HEK293 (cell line): ENCODE data around the gene WASF2.

Experiments
- ELK4 ChIP-seq: IDR thresholded peaks from 2 replicates; pipeline ENCODE4 v1.6.1; 2011; ENCODE audit warnings: mild to moderate bottlenecking, low read depth, low read length, borderline replicate concordance
- GLI2 ChIP-seq: fragments of 450-650 bp; formaldehyde crosslinking; IDR thresholded peaks from 2 replicates; pipeline ENCODE4; 2017; ENCODE audit warnings: missing biosample characterization, missing genetic modification characterization, low read depth, borderline replicate concordance
- GLIS1 ChIP-seq: fragments of 450-650 bp; formaldehyde crosslinking; IDR thresholded peaks from 2 replicates; pipeline ENCODE4 v1.5.1; 2016; ENCODE audit warnings: missing biosample characterization, missing genetic modification characterization
- KLF7 ChIP-seq: fragments of 450-650 bp; formaldehyde crosslinking; IDR thresholded peaks from 2 replicates; pipeline ENCODE4 v1.5.1; 2016; ENCODE audit warnings: missing biosample characterization, missing genetic modification characterization, borderline replicate concordance
- MYNN ChIP-seq: fragments of 450-650 bp; formaldehyde crosslinking; IDR thresholded peaks from 2 replicates; pipeline ENCODE4 v1.5.1; 2016; ENCODE audit warnings: missing biosample characterization, missing genetic modification characterization, borderline replicate concordance
- PRDM1 ChIP-seq: fragments of 450-650 bp; formaldehyde crosslinking; IDR thresholded peaks from 2 replicates; pipeline ENCODE4; 2016; ENCODE audit warnings: missing biosample characterization, missing genetic modification characterization
- SALL2 ChIP-seq: fragments of 450-650 bp; formaldehyde crosslinking; IDR thresholded peaks from 2 replicates; pipeline ENCODE4 v1.5.0; 2017; ENCODE audit warnings: missing biosample characterization, mild to moderate bottlenecking, missing genetic modification characterization, borderline replicate concordance
- TRIM28 ChIP-seq: IDR thresholded peaks from 2 replicates; pipeline ENCODE4 v1.6.1; 2011; ENCODE audit warnings: low read length, control low read depth, borderline replicate concordance
- WT1 ChIP-seq: fragments of 450-650 bp; formaldehyde crosslinking; IDR thresholded peaks from 2 replicates; pipeline ENCODE4 v1.5.1; 2016; ENCODE audit warnings: missing biosample characterization, missing genetic modification characterization
- ZBTB17 ChIP-seq: fragments of 450-650 bp; formaldehyde crosslinking; IDR thresholded peaks from 2 replicates; pipeline ENCODE4 v1.5.1; 2016; ENCODE audit warnings: missing biosample characterization, missing genetic modification characterization
- ZBTB7A ChIP-seq: fragments of 450-650 bp; formaldehyde crosslinking; IDR thresholded peaks from 2 replicates; pipeline ENCODE4 v1.5.1; 2016; ENCODE audit warnings: low read depth, missing biosample characterization, missing genetic modification characterization
- ZFHX2 ChIP-seq: fragments of 450-650 bp; formaldehyde crosslinking; conservative IDR thresholded peaks from 2 replicates; pipeline ENCODE4 v1.5.1; 2016; ENCODE audit warnings: missing biosample characterization, missing genetic modification characterization
- ZIC2 ChIP-seq: fragments of 450-650 bp; formaldehyde crosslinking; IDR thresholded peaks from 2 replicates; pipeline ENCODE4 v1.5.1; 2016; ENCODE audit warnings: missing biosample characterization, missing genetic modification characterization
- ZNF132 ChIP-seq: fragments of 450-650 bp; formaldehyde crosslinking; IDR thresholded peaks from 2 replicates; pipeline ENCODE4 v1.5.1; 2017; ENCODE audit warnings: missing biosample characterization, missing genetic modification characterization, borderline replicate concordance
- ZNF175 ChIP-seq: fragments of 450-650 bp; formaldehyde crosslinking; IDR thresholded peaks from 2 replicates; pipeline ENCODE4 v1.5.1; 2016; ENCODE audit warnings: missing biosample characterization, missing genetic modification characterization
- ZNF211 ChIP-seq: fragments of 450-650 bp; formaldehyde crosslinking; IDR thresholded peaks from 2 replicates; pipeline ENCODE4 v1.5.1; 2016; ENCODE audit warnings: low read depth, missing biosample characterization, missing genetic modification characterization
- ZNF214 ChIP-seq: fragments of 450-650 bp; formaldehyde crosslinking; IDR thresholded peaks from 2 replicates; pipeline ENCODE4 v1.5.1; 2017; ENCODE audit warnings: missing biosample characterization, mild to moderate bottlenecking, missing genetic modification characterization, borderline replicate concordance
- ZNF24 ChIP-seq: fragments of 450-650 bp; formaldehyde crosslinking; IDR thresholded peaks from 2 replicates; pipeline ENCODE4 v1.5.1; 2016; ENCODE audit warnings: missing biosample characterization, missing genetic modification characterization
- ZNF248 ChIP-seq: fragments of 450-650 bp; formaldehyde crosslinking; IDR thresholded peaks from 2 replicates; pipeline ENCODE4 v1.5.1; 2017; ENCODE audit warnings: missing biosample characterization, missing genetic modification characterization
- ZNF274 ChIP-seq, 2 experiments: fragments of 200-500 bp in 1 of 2; fragments of 450-650 bp in 1 of 2; sonication (Bioruptor generic) in 1 of 2; formaldehyde crosslinking in 1 of 2; IDR thresholded peaks; 2 replicates each; pipeline versions ENCODE4 v1.5.1 to v1.6.1; 2014 to 2016; ENCODE audit warnings: borderline replicate concordance in 1 of 2, inconsistent platforms in 1 of 2, low read length in 1 of 2, missing biosample characterization in 1 of 2, missing genetic modification characterization in 1 of 2
- ZNF324 ChIP-seq: fragments of 450-650 bp; formaldehyde crosslinking; IDR thresholded peaks from 2 replicates; pipeline ENCODE4 v1.5.1; 2016; ENCODE audit warnings: missing biosample characterization, missing genetic modification characterization
- ZNF426 ChIP-seq: fragments of 450-650 bp; formaldehyde crosslinking; IDR thresholded peaks from 2 replicates; pipeline ENCODE4 v1.5.1; 2017; ENCODE audit warnings: missing biosample characterization, missing genetic modification characterization, mild to moderate bottlenecking, inconsistent platforms, moderate library complexity
- ZNF513 ChIP-seq: fragments of 450-650 bp; IDR thresholded peaks from 2 replicates; pipeline ENCODE4 v1.5.1; 2018; ENCODE audit warnings: missing biosample characterization, missing genetic modification characterization
- ZNF514 ChIP-seq: fragments of 450-650 bp; formaldehyde crosslinking; IDR thresholded peaks from 2 replicates; pipeline ENCODE4 v1.5.1; 2016; ENCODE audit warnings: missing biosample characterization, missing genetic modification characterization
- ZNF610 ChIP-seq: fragments of 450-650 bp; formaldehyde crosslinking; IDR thresholded peaks from 2 replicates; pipeline ENCODE4 v1.5.1; 2016; ENCODE audit warnings: missing biosample characterization, missing genetic modification characterization, borderline replicate concordance
- ZNF621 ChIP-seq: fragments of 450-650 bp; formaldehyde crosslinking; IDR thresholded peaks from 2 replicates; pipeline ENCODE4 v1.5.1; 2017; ENCODE audit warnings: missing biosample characterization, missing genetic modification characterization
- ZSCAN30 ChIP-seq: fragments of 450-650 bp; IDR thresholded peaks from 2 replicates; pipeline ENCODE4 v1.5.1; 2018; ENCODE audit warnings: missing biosample characterization, mild to moderate bottlenecking, missing genetic modification characterization, moderate library complexity
- ZXDB ChIP-seq: fragments of 450-650 bp; formaldehyde crosslinking; IDR thresholded peaks from 2 replicates; pipeline ENCODE4 v1.5.1; 2016; ENCODE audit warnings: missing biosample characterization, missing genetic modification characterization
- TF ChIP-seq, protein P1 (sequence below): fragments of 450-650 bp; formaldehyde crosslinking; IDR thresholded peaks from 2 replicates; pipeline ENCODE4 v1.5.1; 2016; ENCODE audit warnings: missing biosample characterization, missing genetic modification characterization, borderline replicate concordance
- TF ChIP-seq, protein P2 (sequence below): fragments of 450-650 bp; formaldehyde crosslinking; IDR thresholded peaks from 2 replicates; pipeline ENCODE4 v1.5.1; 2016; ENCODE audit warnings: missing biosample characterization, missing genetic modification characterization
- TF ChIP-seq, protein P3 (sequence below): fragments of 450-650 bp; formaldehyde crosslinking; IDR thresholded peaks from 2 replicates; pipeline ENCODE4 v1.5.1; 2016; ENCODE audit warnings: missing biosample characterization, missing genetic modification characterization, low read depth

WASF2 gene

DNA sequence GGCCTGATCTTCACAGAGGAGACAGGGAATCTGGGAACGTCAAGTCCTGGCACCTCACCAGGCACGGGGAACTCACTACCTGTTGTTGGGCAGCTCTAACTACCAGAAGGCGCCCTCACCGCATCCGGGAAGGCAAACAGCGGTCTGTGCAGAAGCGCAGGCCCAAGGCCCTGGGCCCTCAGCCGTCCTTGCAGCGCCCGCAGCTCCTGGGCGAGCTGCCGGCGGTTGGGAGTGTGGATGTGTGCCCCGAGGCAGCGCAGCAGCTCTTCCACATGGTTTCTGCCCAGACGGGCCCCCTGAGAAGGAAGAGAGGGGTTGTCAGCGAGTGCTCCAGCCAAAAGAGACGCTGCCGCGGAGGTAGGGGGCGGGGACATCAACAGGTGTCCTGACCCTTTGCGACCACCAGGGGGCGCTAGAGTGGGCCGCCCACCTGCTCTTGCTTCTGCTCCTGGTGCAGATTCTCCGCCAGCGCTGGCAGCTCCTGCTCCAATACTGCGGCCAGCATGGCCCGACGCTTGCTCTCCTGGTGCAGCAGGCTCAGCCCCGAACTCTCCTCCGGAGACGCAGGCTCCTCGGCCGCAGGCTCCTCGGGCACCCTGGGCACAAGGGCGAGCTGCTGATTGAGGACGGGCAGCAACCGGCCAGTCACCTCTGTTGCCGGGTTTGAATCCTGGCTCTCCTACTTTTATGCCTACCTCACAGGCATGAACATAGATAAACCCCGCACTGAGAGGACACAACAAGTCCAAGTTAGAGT, 132.5 kb downstream of the WASF2 start (continued):
- TF ChIP-seq ZNF324 (no peak), ZNF426 (tag by site-specific recombination) (no peak), WT1 (tag by site-specific recombination) (no peak), GLI2 (no peak), ZNF132 (no peak), MYNN (no peak), SALL2 (no peak), ZIC2 (tag by site-specific recombination) (no peak), ZNF175 (tag by site-specific recombination) (no peak), KLF7 (tag by site-specific recombination) (no peak; the same call in 1 of the 2 replicates), ZNF621 (no peak), ZBTB17 (0 out of 2 replicates have a peak, but pooled peaks have one; percentile 24), ZNF248 (tag by site-specific recombination) (no peak), ZXDB (tag by site-specific recombination) (no peak), ZNF214 (tag by site-specific recombination) (no peak), ZNF514 (tag by site-specific recombination) (no peak), ZSCAN30 (tag by site-specific recombination) (no peak; the same call in 1 of the 2 replicates), ZNF211 (tag by site-specific recombination) (no peak), ZNF24 (no peak), ELK4 (no peak), ZFHX2 (peak; percentile 90), GLIS1 (tag by site-specific recombination) (no peak), ZBTB7A (tag by site-specific recombination) (no peak), ZNF610 (tag by site-specific recombination) (no peak), TRIM28 (no peak), PRDM1 (tag by site-specific recombination) (no peak), ZNF513 (tag by site-specific recombination) (no peak), ZNF274 (IDR thresholded peaks at IDR 0.05; ENCODE audit: low read length) (no peak), ZNF274 (tag by site-specific recombination; IDR thresholded peaks at IDR 0.05; ENCODE audit: borderline replicate concordance) (no peak)
- TF ChIP-seq, protein P1, sequence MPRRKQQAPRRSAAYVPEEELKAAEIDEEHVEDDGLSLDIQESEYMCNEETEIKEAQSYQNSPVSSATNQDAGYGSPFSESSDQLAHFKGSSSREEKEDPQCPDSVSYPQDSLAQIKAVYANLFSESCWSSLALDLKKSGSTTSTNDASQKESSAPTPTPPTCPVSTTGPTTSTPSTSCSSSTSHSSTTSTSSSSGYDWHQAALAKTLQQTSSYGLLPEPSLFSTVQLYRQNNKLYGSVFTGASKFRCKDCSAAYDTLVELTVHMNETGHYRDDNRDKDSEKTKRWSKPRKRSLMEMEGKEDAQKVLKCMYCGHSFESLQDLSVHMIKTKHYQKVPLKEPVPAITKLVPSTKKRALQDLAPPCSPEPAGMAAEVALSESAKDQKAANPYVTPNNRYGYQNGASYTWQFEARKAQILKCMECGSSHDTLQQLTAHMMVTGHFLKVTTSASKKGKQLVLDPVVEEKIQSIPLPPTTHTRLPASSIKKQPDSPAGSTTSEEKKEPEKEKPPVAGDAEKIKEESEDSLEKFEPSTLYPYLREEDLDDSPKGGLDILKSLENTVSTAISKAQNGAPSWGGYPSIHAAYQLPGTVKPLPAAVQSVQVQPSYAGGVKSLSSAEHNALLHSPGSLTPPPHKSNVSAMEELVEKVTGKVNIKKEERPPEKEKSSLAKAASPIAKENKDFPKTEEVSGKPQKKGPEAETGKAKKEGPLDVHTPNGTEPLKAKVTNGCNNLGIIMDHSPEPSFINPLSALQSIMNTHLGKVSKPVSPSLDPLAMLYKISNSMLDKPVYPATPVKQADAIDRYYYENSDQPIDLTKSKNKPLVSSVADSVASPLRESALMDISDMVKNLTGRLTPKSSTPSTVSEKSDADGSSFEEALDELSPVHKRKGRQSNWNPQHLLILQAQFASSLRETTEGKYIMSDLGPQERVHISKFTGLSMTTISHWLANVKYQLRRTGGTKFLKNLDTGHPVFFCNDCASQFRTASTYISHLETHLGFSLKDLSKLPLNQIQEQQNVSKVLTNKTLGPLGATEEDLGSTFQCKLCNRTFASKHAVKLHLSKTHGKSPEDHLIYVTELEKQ (tag by site-specific recombination) = no peak
- TF ChIP-seq, protein P2, sequence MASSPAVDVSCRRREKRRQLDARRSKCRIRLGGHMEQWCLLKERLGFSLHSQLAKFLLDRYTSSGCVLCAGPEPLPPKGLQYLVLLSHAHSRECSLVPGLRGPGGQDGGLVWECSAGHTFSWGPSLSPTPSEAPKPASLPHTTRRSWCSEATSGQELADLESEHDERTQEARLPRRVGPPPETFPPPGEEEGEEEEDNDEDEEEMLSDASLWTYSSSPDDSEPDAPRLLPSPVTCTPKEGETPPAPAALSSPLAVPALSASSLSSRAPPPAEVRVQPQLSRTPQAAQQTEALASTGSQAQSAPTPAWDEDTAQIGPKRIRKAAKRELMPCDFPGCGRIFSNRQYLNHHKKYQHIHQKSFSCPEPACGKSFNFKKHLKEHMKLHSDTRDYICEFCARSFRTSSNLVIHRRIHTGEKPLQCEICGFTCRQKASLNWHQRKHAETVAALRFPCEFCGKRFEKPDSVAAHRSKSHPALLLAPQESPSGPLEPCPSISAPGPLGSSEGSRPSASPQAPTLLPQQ (tag by site-specific recombination) = no peak
- TF ChIP-seq, protein P3, sequence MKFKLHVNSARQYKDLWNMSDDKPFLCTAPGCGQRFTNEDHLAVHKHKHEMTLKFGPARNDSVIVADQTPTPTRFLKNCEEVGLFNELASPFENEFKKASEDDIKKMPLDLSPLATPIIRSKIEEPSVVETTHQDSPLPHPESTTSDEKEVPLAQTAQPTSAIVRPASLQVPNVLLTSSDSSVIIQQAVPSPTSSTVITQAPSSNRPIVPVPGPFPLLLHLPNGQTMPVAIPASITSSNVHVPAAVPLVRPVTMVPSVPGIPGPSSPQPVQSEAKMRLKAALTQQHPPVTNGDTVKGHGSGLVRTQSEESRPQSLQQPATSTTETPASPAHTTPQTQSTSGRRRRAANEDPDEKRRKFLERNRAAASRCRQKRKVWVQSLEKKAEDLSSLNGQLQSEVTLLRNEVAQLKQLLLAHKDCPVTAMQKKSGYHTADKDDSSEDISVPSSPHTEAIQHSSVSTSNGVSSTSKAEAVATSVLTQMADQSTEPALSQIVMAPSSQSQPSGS (tag by site-specific recombination) = no peak
